Endodermal cell (in vitro differentiated cells): ENCODE measurements around the gene IGLL1. TPM values are rescaled to one million over a fixed set of nuclear protein-coding genes. Genes with fewer than 3 reads are reported as not detected.

Source experiments
- DNase-seq: peaks from one replicate; pipeline ENCODE4 v3.0.0-alpha.2; 2017
- H3K27ac ChIP-seq: 2 replicates; pipeline ENCODE4 v1.5.1; 2013; ENCODE audit warnings: mild to moderate bottlenecking, low read depth, low read length, moderate library complexity
- H3K27me3 ChIP-seq: 2 replicates; pipeline ENCODE4 v1.6.1; 2013; ENCODE audit warnings: mild to moderate bottlenecking, low read length, moderate library complexity; ENCODE audit not compliant: insufficient read depth, control insufficient read depth, poor library complexity, severe bottlenecking
- H3K36me3 ChIP-seq: 2 replicates; pipeline ENCODE4 v1.7.0; 2013; ENCODE audit warnings: mild to moderate bottlenecking, low read length, moderate library complexity; ENCODE audit not compliant: control insufficient read depth, insufficient read depth
- H3K4me1 ChIP-seq: one replicate; pipeline ENCODE4 v1.7.0; 2013; ENCODE audit warnings: low read length; ENCODE audit not compliant: control insufficient read depth, insufficient read depth
- H3K4me3 ChIP-seq: 2 replicates; pipeline ENCODE4 v1.5.1; 2013; ENCODE audit warnings: mild to moderate bottlenecking, low read length, moderate library complexity
- H3K9ac ChIP-seq: 2 replicates; pipeline ENCODE4 v1.6.1; 2013; ENCODE audit warnings: mild to moderate bottlenecking, low read length, moderate library complexity; ENCODE audit not compliant: poor library complexity, severe bottlenecking; ENCODE audit errors: extremely low read depth
- H3K9me3 ChIP-seq: 2 replicates; pipeline ENCODE4 v1.6.1; 2013; ENCODE audit warnings: mild to moderate bottlenecking, low read length, moderate library complexity; ENCODE audit not compliant: control insufficient read depth
- H3K27ac Mint-ChIP-seq: 2 replicates; pipeline ENCODE4 v1.8.0; 2020; ENCODE audit warnings: mixed read lengths
- H3K27me3 Mint-ChIP-seq: 2 replicates; pipeline ENCODE4 v1.8.0; 2021; ENCODE audit warnings: mild to moderate bottlenecking, mixed read lengths; ENCODE audit not compliant: insufficient read depth
- H3K36me3 Mint-ChIP-seq: 2 replicates; pipeline ENCODE4 v1.8.0; 2020; ENCODE audit warnings: low read depth, mixed read lengths
- H3K4me1 Mint-ChIP-seq: 2 replicates; pipeline ENCODE4 v1.8.0; 2020; ENCODE audit warnings: mixed read lengths
- H3K4me3 Mint-ChIP-seq: 2 replicates; pipeline ENCODE4 v1.8.0; 2020; ENCODE audit warnings: mild to moderate bottlenecking, moderate library complexity, mixed read lengths
- H3K9me3 Mint-ChIP-seq: 2 replicates; pipeline ENCODE4 v1.8.0; 2020; ENCODE audit warnings: mild to moderate bottlenecking, mixed read lengths
- whole genome bisulfite sequencing, 2 experiments: methylation state at CpG; one replicate each; pipeline versions ENCODE4 v1.1.5 to v1.1.7; 2013; ENCODE audit warnings: missing lambda C conversion rate in 2 of 2, mixed read lengths in 1 of 2; ENCODE audit not compliant: insufficient coverage in 1 of 2, insufficient read length in 1 of 2; 5-methylcytosine and 5-hydroxymethylcytosine counted together
- total RNA-seq, 2 donors: library from RNA; stranded (reverse); fragmentation: NEBNext Ultra II Directional in 1 of 2; extraction: Animal tissue kit (Norgen Biotek cat#: 25700) in 1 of 2; gene quantifications; 2 replicates in 1 of 2; 3 replicates in 1 of 2; pipeline ENCODE4 v1.2.1, GENCODE V29; 2021
- TF ChIP-seq, protein P1 (sequence below): fragments of 200-600 bp; sonication (generic); conservative IDR thresholded peaks from 2 replicates; pipeline ENCODE4 v1.5.0; 2021; ENCODE audit warnings: antibody characterized with exemption, mild to moderate bottlenecking

Gene IGLL1
- total RNA-seq, 2 donors from 2014 or later = not detected

- no peak overlapping the region for H3K9ac ChIP-seq
Observed at GRCh38 chr22:23553924-23554870, 25.9 kb downstream of the IGLL1 start.

DNA sequence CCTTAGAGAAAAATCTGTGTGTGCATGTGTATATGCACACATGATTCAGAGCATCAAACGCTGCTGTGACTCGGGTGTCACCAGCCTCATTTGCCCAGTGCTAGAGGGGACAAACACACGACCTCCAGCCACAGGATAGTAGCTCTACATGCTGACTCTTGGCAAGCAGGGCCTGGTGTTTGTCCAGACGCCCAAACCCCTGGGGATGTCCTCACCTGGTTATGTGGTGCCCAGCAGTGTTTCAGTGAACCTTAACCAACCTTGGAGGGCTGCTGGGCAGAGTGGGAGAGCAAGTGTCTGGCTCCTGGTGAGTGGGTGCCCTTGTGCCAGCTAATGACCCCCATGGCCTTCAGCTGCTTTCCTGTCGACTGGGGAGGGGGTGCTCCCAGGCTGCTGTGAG, 26.7 kb downstream of the IGLL1 start:
- DNase-seq = no peak
- no peaks in the 10 kb centered on the region for H3K36me3 Mint-ChIP-seq
- TF ChIP-seq, protein P1, sequence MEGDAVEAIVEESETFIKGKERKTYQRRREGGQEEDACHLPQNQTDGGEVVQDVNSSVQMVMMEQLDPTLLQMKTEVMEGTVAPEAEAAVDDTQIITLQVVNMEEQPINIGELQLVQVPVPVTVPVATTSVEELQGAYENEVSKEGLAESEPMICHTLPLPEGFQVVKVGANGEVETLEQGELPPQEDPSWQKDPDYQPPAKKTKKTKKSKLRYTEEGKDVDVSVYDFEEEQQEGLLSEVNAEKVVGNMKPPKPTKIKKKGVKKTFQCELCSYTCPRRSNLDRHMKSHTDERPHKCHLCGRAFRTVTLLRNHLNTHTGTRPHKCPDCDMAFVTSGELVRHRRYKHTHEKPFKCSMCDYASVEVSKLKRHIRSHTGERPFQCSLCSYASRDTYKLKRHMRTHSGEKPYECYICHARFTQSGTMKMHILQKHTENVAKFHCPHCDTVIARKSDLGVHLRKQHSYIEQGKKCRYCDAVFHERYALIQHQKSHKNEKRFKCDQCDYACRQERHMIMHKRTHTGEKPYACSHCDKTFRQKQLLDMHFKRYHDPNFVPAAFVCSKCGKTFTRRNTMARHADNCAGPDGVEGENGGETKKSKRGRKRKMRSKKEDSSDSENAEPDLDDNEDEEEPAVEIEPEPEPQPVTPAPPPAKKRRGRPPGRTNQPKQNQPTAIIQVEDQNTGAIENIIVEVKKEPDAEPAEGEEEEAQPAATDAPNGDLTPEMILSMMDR = no peak
- H3K27ac Mint-ChIP-seq = no peak overlapping the region
- Histone ChIP-seq H3K4me1 (no peaks in the 10 kb centered on the region), H3K9ac (no peak overlapping the region), H3K27ac (no peak overlapping the region), H3K36me3 (no peaks in the 10 kb centered on the region), H3K27me3 (peaks cover 23% of the 10 kb centered on the region), H3K9me3 (no peaks in the 10 kb centered on the region), H3K4me3 (no peak overlapping the region)
- H3K27me3 Mint-ChIP-seq = peaks cover 8% of the 10 kb centered on the region
- no peaks in the 10 kb centered on the region for H3K9me3 Mint-ChIP-seq
- no peak overlapping the region for H3K4me3 Mint-ChIP-seq
- 71 to 79% methylated on average over 3 to 5 of the region's 5 CpGs for WGBS, 2 experiments
- no peaks in the 10 kb centered on the region for H3K4me1 Mint-ChIP-seq

More at GRCh38 chr22:23553924-23554870, 25.9 kb downstream of the IGLL1 start:
- Histone ChIP-seq H3K4me1 (no peaks in the 10 kb centered on the region), H3K27ac (no peak overlapping the region), H3K9me3 (no peaks in the 10 kb centered on the region), H3K36me3 (no peaks in the 10 kb centered on the region), H3K4me3 (no peak overlapping the region), H3K27me3 (peaks cover 23% of the 10 kb centered on the region)
- H3K27ac Mint-ChIP-seq = no peak overlapping the region
- DNase-seq = no peak
- TF ChIP-seq, protein P1 = no peak
- no peaks in the 10 kb centered on the region for H3K4me1 Mint-ChIP-seq
- H3K27me3 Mint-ChIP-seq = peaks cover 8% of the 10 kb centered on the region
- no peaks in the 10 kb centered on the region for H3K9me3 Mint-ChIP-seq
- WGBS, 2 experiments = 90 to 92% methylated on average over 19 to 21 of the region's 21 CpGs
- no peak overlapping the region for H3K4me3 Mint-ChIP-seq
- H3K36me3 Mint-ChIP-seq = no peaks in the 10 kb centered on the region

DNA sequence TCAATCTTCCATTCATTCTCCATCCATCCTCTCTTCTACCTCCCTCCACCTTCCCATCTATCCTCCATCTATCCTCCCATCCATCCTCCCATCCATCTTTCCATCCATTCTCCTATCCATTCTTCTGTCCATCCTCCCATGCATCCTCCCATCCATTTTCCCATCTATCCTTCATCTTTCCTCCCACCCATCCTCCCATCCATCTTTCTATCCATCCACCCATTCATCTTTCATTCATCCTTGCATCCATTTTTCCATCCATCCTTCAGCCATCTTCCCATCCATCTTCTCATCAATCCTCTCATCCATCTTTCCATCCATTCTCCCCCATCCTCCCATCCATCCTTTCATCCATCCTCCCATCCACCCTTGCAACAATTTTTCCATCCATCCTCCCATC, 27.5 kb downstream of the IGLL1 start:
- Histone ChIP-seq H3K36me3 (no peaks in the 10 kb centered on the region), H3K9ac (no peak overlapping the region), H3K27ac (no peak overlapping the region), H3K27me3 (peaks cover 23% of the 10 kb centered on the region), H3K4me3 (no peak overlapping the region), H3K9me3 (peaks cover 5% of the 10 kb centered on the region), H3K4me1 (no peaks in the 10 kb centered on the region)
- no peak for DNase-seq
- H3K27me3 Mint-ChIP-seq = peaks cover 6% of the 10 kb centered on the region
- no peak overlapping the region for H3K27ac Mint-ChIP-seq
- no peak overlapping the region for H3K4me3 Mint-ChIP-seq
- no peaks in the 10 kb centered on the region for H3K4me1 Mint-ChIP-seq
- peaks cover 5% of the 10 kb centered on the region for H3K9me3 Mint-ChIP-seq
- peaks cover 1% of the 10 kb centered on the region for H3K36me3 Mint-ChIP-seq
- TF ChIP-seq, protein P1 = no peak
